HEK293T (cell line): ENCODE data around the gene NCKAP5L.

ENCODE experiments used
- FOXK2 ChIP-seq: fragments of 450-650 bp; IDR thresholded peaks from 2 replicates; pipeline ENCODE4 v1.6.1; 2016; ENCODE audit warnings: mild to moderate bottlenecking
- NFRKB ChIP-seq: fragments of 450-650 bp; IDR thresholded peaks from 2 replicates; pipeline ENCODE4 v1.6.1; 2016; ENCODE audit warnings: mild to moderate bottlenecking, moderate library complexity

DNA sequence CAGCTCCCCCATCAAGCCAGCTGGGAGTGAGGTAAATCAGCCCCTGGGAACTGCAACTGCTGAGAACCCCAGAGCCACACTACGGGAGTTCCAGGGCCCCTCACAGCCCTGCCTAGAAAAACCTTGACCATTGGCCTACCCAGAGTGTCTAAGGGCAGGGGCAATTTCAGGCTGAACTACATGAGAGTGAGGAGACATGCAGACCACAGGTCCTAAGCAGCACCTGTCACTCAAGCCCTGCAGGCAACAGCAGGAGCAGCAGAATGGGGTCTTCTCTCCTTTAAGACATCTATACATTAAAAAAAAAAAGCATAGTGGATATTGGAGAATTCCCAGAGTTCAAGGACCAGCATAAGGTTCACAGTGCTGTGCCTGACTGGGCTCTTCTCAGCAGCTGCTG, 4.9 kb downstream of the NCKAP5L start:
- TF ChIP-seq FOXK2 (no peak), NFRKB (no peak)
